ENCODE measurements around the gene CCDC180. TPM values are rescaled to one million over a fixed set of nuclear protein-coding genes. Genes with fewer than 3 reads are reported as not detected.

CCDC180 gene
- total RNA-seq, 1 experiment from 2014 or later = 5.9 TPM

DNA sequence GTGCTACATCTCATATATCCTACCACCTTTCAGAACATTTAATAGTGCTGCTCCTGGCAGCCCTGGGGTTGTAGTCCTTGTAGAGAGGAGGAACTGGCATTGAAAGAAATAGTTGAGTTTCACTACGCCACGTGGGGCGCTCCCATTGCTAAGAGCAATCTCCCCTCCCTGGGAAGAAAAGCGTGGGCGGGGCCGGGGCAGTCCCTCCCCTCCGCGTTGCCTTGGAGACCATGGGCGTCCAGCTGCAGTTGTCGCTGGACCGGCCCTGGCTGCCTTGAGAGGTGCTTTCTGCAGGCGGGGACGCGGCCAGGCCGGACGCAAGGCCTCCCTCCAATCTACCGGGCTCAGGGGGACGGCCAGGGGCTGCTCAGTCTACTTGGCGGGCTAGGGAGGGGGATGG is 368 bp upstream of the CCDC180 start:
- H3K36me3 Mint-ChIP-seq (ENCODE audit: insufficient read depth, unreplicated experiment) = no peaks in the 10 kb centered on the region
- no peak overlapping the region for H3K4me3 Mint-ChIP-seq (ENCODE audit: unreplicated experiment)
- Histone ChIP-seq H3K36me3 (ENCODE audit: control insufficient read depth, insufficient read depth, low read length) (no peaks in the 10 kb centered on the region), H3K27me3 (replicated peaks; ENCODE audit: control insufficient read depth, insufficient read depth, low read length) (no peaks in the 10 kb centered on the region), H3K4me3 (ENCODE audit: low read depth, low read length) (no peak overlapping the region), H3K9me3 (no peaks in the 10 kb centered on the region), H3K4me1 (peaks cover 7% of the 10 kb centered on the region; the same call in 1 of the 2 replicates)
- TF ChIP-seq, protein P1, sequence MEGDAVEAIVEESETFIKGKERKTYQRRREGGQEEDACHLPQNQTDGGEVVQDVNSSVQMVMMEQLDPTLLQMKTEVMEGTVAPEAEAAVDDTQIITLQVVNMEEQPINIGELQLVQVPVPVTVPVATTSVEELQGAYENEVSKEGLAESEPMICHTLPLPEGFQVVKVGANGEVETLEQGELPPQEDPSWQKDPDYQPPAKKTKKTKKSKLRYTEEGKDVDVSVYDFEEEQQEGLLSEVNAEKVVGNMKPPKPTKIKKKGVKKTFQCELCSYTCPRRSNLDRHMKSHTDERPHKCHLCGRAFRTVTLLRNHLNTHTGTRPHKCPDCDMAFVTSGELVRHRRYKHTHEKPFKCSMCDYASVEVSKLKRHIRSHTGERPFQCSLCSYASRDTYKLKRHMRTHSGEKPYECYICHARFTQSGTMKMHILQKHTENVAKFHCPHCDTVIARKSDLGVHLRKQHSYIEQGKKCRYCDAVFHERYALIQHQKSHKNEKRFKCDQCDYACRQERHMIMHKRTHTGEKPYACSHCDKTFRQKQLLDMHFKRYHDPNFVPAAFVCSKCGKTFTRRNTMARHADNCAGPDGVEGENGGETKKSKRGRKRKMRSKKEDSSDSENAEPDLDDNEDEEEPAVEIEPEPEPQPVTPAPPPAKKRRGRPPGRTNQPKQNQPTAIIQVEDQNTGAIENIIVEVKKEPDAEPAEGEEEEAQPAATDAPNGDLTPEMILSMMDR (IDR thresholded peaks at IDR 0.05; ENCODE audit: insufficient read depth in 1 of 2, low read depth in 1 of 2, low read length in 1 of 2, severe bottlenecking in 1 of 2, unreplicated experiment in 1 of 2) = no peak
- BruUV-seq (replicated peaks) = no TSS peak
- no peak for DNase-seq
- no peaks in the 10 kb centered on the region for H3K27me3 Mint-ChIP-seq (ENCODE audit: insufficient read depth, unreplicated experiment)
- peaks cover 10% of the 10 kb centered on the region for H3K9me3 Mint-ChIP-seq (ENCODE audit: unreplicated experiment)
- H3K27ac Mint-ChIP-seq (ENCODE audit: unreplicated experiment) = no peak overlapping the region
- intact Hi-C loops (cut with micrococcal nuclease; ENCODE audit: unreplicated experiment) = loop anchor here (10.0 kb wide), 1 partner anchor 48 kb away; no protein-coding TSS in a partner anchor
- no peaks in the 10 kb centered on the region for H3K4me1 Mint-ChIP-seq (ENCODE audit: low read depth, unreplicated experiment)
- ChIA-PET POLR2A (no interaction called here), CTCF (no interaction called here)

DNA sequence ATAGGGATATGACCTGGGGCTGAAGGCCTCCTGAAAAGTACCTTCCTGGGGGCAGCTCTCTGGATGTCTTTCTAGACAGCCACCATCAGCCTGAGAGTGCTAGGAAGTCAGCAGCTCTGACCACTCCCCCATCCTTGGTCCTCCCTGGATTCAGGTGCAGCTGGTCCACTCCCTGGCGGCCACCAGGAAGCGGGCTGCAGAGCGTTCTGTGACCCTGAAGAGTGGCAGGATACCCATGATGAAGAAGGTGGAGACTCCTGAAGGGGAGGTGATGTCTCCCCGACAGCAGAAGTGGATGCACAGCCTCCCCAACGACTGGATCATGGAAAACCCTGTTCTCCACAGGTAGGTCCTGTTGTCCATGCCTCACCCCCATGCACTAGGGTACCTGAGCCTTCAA is 1.8 kb downstream of the CCDC180 start:
- peaks cover 7% of the 10 kb centered on the region; the same call in 1 of the 2 replicates for H3K4me1 ChIP-seq
- Mint-ChIP-seq H3K36me3 (ENCODE audit: insufficient read depth, unreplicated experiment) (no peaks in the 10 kb centered on the region), H3K9me3 (ENCODE audit: unreplicated experiment) (no peaks in the 10 kb centered on the region), H3K4me1 (ENCODE audit: low read depth, unreplicated experiment) (no peaks in the 10 kb centered on the region), H3K27me3 (ENCODE audit: insufficient read depth, unreplicated experiment) (no peaks in the 10 kb centered on the region), H3K4me3 (ENCODE audit: unreplicated experiment) (no peak overlapping the region), H3K27ac (ENCODE audit: unreplicated experiment) (no peak overlapping the region)
- TF ChIP-seq, protein P1 (IDR thresholded peaks at IDR 0.05; ENCODE audit: insufficient read depth in 1 of 2, low read depth in 1 of 2, low read length in 1 of 2, severe bottlenecking in 1 of 2, unreplicated experiment in 1 of 2) = no peak
- BruUV-seq (replicated peaks) = no TSS peak
- H3K36me3 ChIP-seq (ENCODE audit: control insufficient read depth, insufficient read depth, low read length) = no peaks in the 10 kb centered on the region
- H3K9me3 ChIP-seq = no peaks in the 10 kb centered on the region
- H3K27me3 ChIP-seq (replicated peaks; ENCODE audit: control insufficient read depth, insufficient read depth, low read length) = no peaks in the 10 kb centered on the region
- ChIA-PET POLR2A (no interaction called here), CTCF (no interaction called here)
- H3K4me3 ChIP-seq (ENCODE audit: low read depth, low read length) = no peak overlapping the region
- intact Hi-C loops (cut with micrococcal nuclease; ENCODE audit: unreplicated experiment) = loop anchor here (10.0 kb wide), 1 partner anchor 46 kb away; no protein-coding TSS in a partner anchor
- no peak for DNase-seq

DNA sequence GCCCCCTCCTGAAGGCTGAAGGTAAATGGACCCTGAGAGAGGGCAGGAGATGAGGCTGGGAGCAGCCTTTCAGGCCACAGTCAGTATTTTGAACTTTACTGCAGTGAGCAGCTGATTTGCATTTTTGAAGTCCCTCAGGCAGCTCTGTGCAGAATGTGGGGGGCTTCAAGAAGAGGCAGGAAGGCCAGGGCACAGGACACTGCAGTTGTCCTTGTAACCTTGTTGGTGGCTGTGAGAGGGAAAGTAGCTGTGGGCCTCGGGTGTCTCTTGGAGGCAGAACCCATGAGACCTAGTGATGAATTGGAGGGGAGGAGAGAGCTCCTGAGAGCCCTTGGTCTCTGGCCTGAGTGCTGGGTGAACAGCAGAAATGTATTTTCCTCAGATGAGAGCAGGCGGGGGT is 2.6 kb downstream of the CCDC180 start:
- Histone ChIP-seq H3K9me3 (no peaks in the 10 kb centered on the region), H3K4me1 (peaks cover 7% of the 10 kb centered on the region; the same call in 1 of the 2 replicates), H3K27me3 (replicated peaks; ENCODE audit: control insufficient read depth, insufficient read depth, low read length) (no peaks in the 10 kb centered on the region), H3K4me3 (ENCODE audit: low read depth, low read length) (no peak overlapping the region), H3K36me3 (ENCODE audit: control insufficient read depth, insufficient read depth, low read length) (no peaks in the 10 kb centered on the region)
- CTCF ChIA-PET = no interaction called here
- no TSS peak for BruUV-seq (replicated peaks)
- POLR2A ChIA-PET = no interaction called here
- TF ChIP-seq, protein P1 (IDR thresholded peaks at IDR 0.05; ENCODE audit: insufficient read depth in 1 of 2, low read depth in 1 of 2, low read length in 1 of 2, severe bottlenecking in 1 of 2, unreplicated experiment in 1 of 2) = no peak
- Mint-ChIP-seq H3K36me3 (ENCODE audit: insufficient read depth, unreplicated experiment) (no peaks in the 10 kb centered on the region), H3K4me1 (ENCODE audit: low read depth, unreplicated experiment) (no peaks in the 10 kb centered on the region), H3K27ac (ENCODE audit: unreplicated experiment) (no peak overlapping the region), H3K9me3 (ENCODE audit: unreplicated experiment) (no peaks in the 10 kb centered on the region), H3K27me3 (ENCODE audit: insufficient read depth, unreplicated experiment) (no peaks in the 10 kb centered on the region), H3K4me3 (ENCODE audit: unreplicated experiment) (no peak overlapping the region)
- intact Hi-C loops (cut with micrococcal nuclease; ENCODE audit: unreplicated experiment) = no loop called here
- no peak for DNase-seq
